SK-N-SH (cell line): Measurements from ENCODE around the gene GNAI1. TPM values are rescaled to one million over a fixed set of nuclear protein-coding genes. Genes with fewer than 3 reads are reported as not detected.
A peak's percentile ranks its signal among the peaks of the same experiment; 100 is the strongest.
"Not testable (repeated sequence)": the region's sequence is repeated elsewhere in the genome, so short reads cannot be mapped to it uniquely, and the experiment has no call there.

Experiments
- CTCF ChIA-PET: fragments of 300-600, 350-600 bp; formaldehyde crosslinking; extraction: SDS; loops from one replicate; lab custom pipeline; 2021; lab: Yijun Ruan, JAX
- POLR2A ChIA-PET: fragments of 350-600 bp; sonication (Branson Sonifier 250); formaldehyde crosslinking; extraction: SDS; loops from one replicate; lab custom pipeline; 2020; ENCODE audit warnings: antibody characterized with exemption, inconsistent platforms; lab: Yijun Ruan, JAX
- DNase-seq: peaks from one replicate; pipeline ENCODE4 v3.0.0; 2012
- H2AFZ ChIP-seq: fragments of 200-600 bp; sonication (generic); 2 replicates; pipeline ENCODE4 v1.8.1; 2016; ENCODE audit warnings: antibody characterized with exemption, mild to moderate bottlenecking, low read depth
- H3F3A ChIP-seq: fragments of 200-600 bp; sonication (generic); replicated peaks from 2 replicates; pipeline ENCODE3; 2016; ENCODE audit warnings: antibody characterized with exemption, mild to moderate bottlenecking; ENCODE audit not compliant: insufficient read depth
- H3K27ac ChIP-seq, 2 experiments: fragments of 200-500 bp in 1 of 2; fragments of 200-600 bp in 1 of 2; sonication (Bioruptor generic) in 1 of 2; sonication (generic), shearing (Covaris generic) in 1 of 2; 2 replicates each; pipeline versions ENCODE4 v1.5.1 to v1.6.1; 2014 to 2016; ENCODE audit warnings: low read depth in 2 of 2, inconsistent platforms in 1 of 2, low read length in 1 of 2, mild to moderate bottlenecking in 1 of 2, mixed read lengths in 1 of 2
- H3K27me3 ChIP-seq: fragments of 200-600 bp; sonication (generic), shearing (Covaris generic); 2 replicates; pipeline ENCODE4 v1.6.1; 2016; ENCODE audit warnings: mixed run types; ENCODE audit not compliant: insufficient read depth
- H3K36me3 ChIP-seq, 2 experiments: fragments of 200-500 bp in 1 of 2; fragments of 200-600 bp in 1 of 2; sonication (Bioruptor generic) in 1 of 2; sonication (generic) in 1 of 2; replicated peaks in 1 of 2; 2 replicates each; pipeline versions ENCODE3 to v1.5.1; 2014 to 2016; ENCODE audit warnings: low read length in 1 of 2, mild to moderate bottlenecking in 1 of 2; ENCODE audit not compliant: insufficient read depth in 2 of 2, control insufficient read depth in 1 of 2
- H3K4me1 ChIP-seq, 2 experiments: fragments of 200-500 bp in 1 of 2; fragments of 200-600 bp in 1 of 2; sonication (Bioruptor generic) in 1 of 2; sonication (generic), shearing (Covaris generic) in 1 of 2; 2 replicates each; pipeline versions ENCODE4 v1.5.1 to v1.6.1; 2014 to 2016; ENCODE audit warnings: low read depth in 1 of 2, low read length in 1 of 2, mixed run types in 1 of 2; ENCODE audit not compliant: insufficient read depth in 2 of 2, control insufficient read depth in 1 of 2
- H3K4me2 ChIP-seq: fragments of 200-600 bp; sonication (generic), shearing (Covaris generic); 2 replicates; pipeline ENCODE4 v1.6.1; 2017; ENCODE audit warnings: mixed run types
- H3K4me3 ChIP-seq, 2 experiments: fragments of 200-500 bp in 1 of 2; fragments of 200-600 bp in 1 of 2; sonication (Bioruptor generic) in 1 of 2; sonication (generic), shearing (Covaris generic) in 1 of 2; 2 replicates each; pipeline versions ENCODE4 v1.5.1 to v1.8.1; 2014 to 2016; ENCODE audit warnings: low read depth in 2 of 2, inconsistent platforms in 1 of 2, low read length in 1 of 2, mild to moderate bottlenecking in 1 of 2, mixed read lengths in 1 of 2, moderate library complexity in 1 of 2
- H3K79me2 ChIP-seq: fragments of 200-600 bp; sonication (generic); 2 replicates; pipeline ENCODE4 v1.8.1; 2017; ENCODE audit warnings: mild to moderate bottlenecking; ENCODE audit not compliant: insufficient read depth
- H3K9ac ChIP-seq: fragments of 200-600 bp; sonication (generic); 2 replicates; pipeline ENCODE4 v1.6.1; 2017; ENCODE audit warnings: mixed run types
- H3K9me2 ChIP-seq: fragments of 200-600 bp; sonication (generic); 2 replicates; pipeline ENCODE4 v1.6.1; 2017; ENCODE audit warnings: mixed run types
- H3K9me3 ChIP-seq: fragments of 200-600 bp; sonication (generic); 2 replicates; pipeline ENCODE4 v1.6.1; 2017; ENCODE audit warnings: mixed run types, mild to moderate bottlenecking, moderate library complexity
- H4K20me1 ChIP-seq: fragments of 200-600 bp; sonication (generic); 2 replicates; pipeline ENCODE4 v1.6.1; 2017; ENCODE audit warnings: mild to moderate bottlenecking, mixed run types; ENCODE audit not compliant: insufficient read depth
- EP300 ChIP-seq, 2 experiments: IDR thresholded peaks; 2 replicates each; pipeline versions ENCODE4 v1.4.0 to v1.6.1; 2012; ENCODE audit warnings: borderline replicate concordance in 1 of 2, low read depth in 1 of 2, low read length in 1 of 2
- EZH2phosphoT487 ChIP-seq: fragments of 200-600 bp; sonication (generic); IDR thresholded peaks from 2 replicates; pipeline ENCODE4 v1.6.1; 2017; ENCODE audit warnings: low read depth, mixed run types, mild to moderate bottlenecking, antibody characterized with exemption, moderate library complexity, borderline replicate concordance
- FOXJ3 ChIP-seq: sonication (generic); formaldehyde crosslinking; IDR thresholded peaks from 2 replicates; pipeline ENCODE4 v1.5.1; 2020; ENCODE audit warnings: mild to moderate bottlenecking, missing genetic modification reagents
- IRF3 ChIP-seq: fragments of 150-350 bp; IDR thresholded peaks from 2 replicates; pipeline ENCODE4 v1.6.1; 2016; ENCODE audit warnings: mild to moderate bottlenecking, low read depth, low read length
- JUND ChIP-seq: IDR thresholded peaks from 2 replicates; pipeline ENCODE4 v1.4.0; 2012
- MXI1 ChIP-seq: IDR thresholded peaks from 2 replicates; pipeline ENCODE4 v1.6.1; 2012; ENCODE audit warnings: mild to moderate bottlenecking, low read depth, low read length, improper control_type of control experiment
- NFIC ChIP-seq: IDR thresholded peaks from 2 replicates; pipeline ENCODE4 v1.4.0; 2012; ENCODE audit warnings: borderline replicate concordance
- NRF1 ChIP-seq: IDR thresholded peaks from 2 replicates; pipeline ENCODE4 v1.6.1; 2012; ENCODE audit warnings: low read depth, mild to moderate bottlenecking, low read length
- SMC3 ChIP-seq: IDR thresholded peaks from 2 replicates; pipeline ENCODE4 v1.6.1; 2012; ENCODE audit warnings: low read depth, low read length, improper control_type of control experiment
- USF1 ChIP-seq: IDR thresholded peaks from 2 replicates; pipeline ENCODE4 v1.4.0; 2012; ENCODE audit warnings: low read depth, borderline replicate concordance
- YY1 ChIP-seq: IDR thresholded peaks from 2 replicates; pipeline ENCODE4 v1.4.0; 2012; ENCODE audit warnings: low read depth, mild to moderate bottlenecking
- ZBTB33 ChIP-seq: IDR thresholded peaks from 2 replicates; pipeline ENCODE4 v1.4.0; 2012; ENCODE audit warnings: low read depth, borderline replicate concordance
- WGBS: methylation state at CpG from one replicate; pipeline ENCODE4 v1.1.6; 2017; ENCODE audit warnings: low lambda C conversion rate; 5-methylcytosine and 5-hydroxymethylcytosine counted together
- polyA plus RNA-seq, 3 experiments: library from polyadenylated mRNA; depleted of rRNA; stranded (reverse); fragments of >200 nt; gene quantifications; 2 replicates each; pipeline ENCODE4 v1.2.3, GENCODE V29; 2012

GNAI1 gene
- polyA plus RNA-seq, 1 of the 3 experiments (the other 2 are of a cell fraction), result 69.1 TPM

GRCh38 chr7:80155374-80155773 is 20.7 kb downstream of the GNAI1 start:
- no peak for TF ChIP-seq IRF3
- TF ChIP-seq YY1, result no peak
- TF ChIP-seq FOXJ3 (CRISPR knock-in tag), result no peak
- no peak for TF ChIP-seq JUND
- TF ChIP-seq EP300 (IDR thresholded peaks at IDR 0.05; ENCODE audit: borderline replicate concordance in 1 of 2, low read depth in 1 of 2, low read length in 1 of 2), result no peak
- no peak for TF ChIP-seq NRF1
- no peak for TF ChIP-seq MXI1
- no peak for TF ChIP-seq EZH2phosphoT487
- TF ChIP-seq SMC3, result no peak
- TF ChIP-seq NFIC, result no peak
- no peak for TF ChIP-seq ZBTB33
- TF ChIP-seq USF1, result no peak
- Histone ChIP-seq H3K4me3 (no peak overlapping the region), H3K4me1 (peaks cover 19 to 25% of the 10 kb centered on the region in 2 experiments), H3K4me2 (no peak overlapping the region), H4K20me1 (peaks cover 85% of the 10 kb centered on the region), H3K36me3 (peaks cover 0 to 4% of the 10 kb centered on the region in 2 experiments), H3F3A (no peaks in the 10 kb centered on the region), H3K27ac (peak overlapping the region; percentile 21 to 65; a peak in 2 of 4 replicates), H3K9me2 (no peaks in the 10 kb centered on the region), H3K79me2 (peaks cover 99% of the 10 kb centered on the region), H2AFZ (no peak overlapping the region), H3K9ac (no peak overlapping the region), H3K27me3 (no peaks in the 10 kb centered on the region), H3K9me3 (no peaks in the 10 kb centered on the region)
- 91% methylated on average over 1 of the region's 1 CpG for WGBS
- ChIA-PET POLR2A (no interaction called here), CTCF (interaction anchor here (1.1 to 3.3 kb wide), 3 partner anchors 9 to 21 kb away, joined by 3 to 14 read pairs (median 4); partner anchors contain the start of gene GNAI1)
- DNase-seq, result no peak

GRCh38 chr7:80157770-80158169 is 23.1 kb downstream of the GNAI1 start:
- H3K27me3 ChIP-seq, DNase-seq, H3K27ac ChIP-seq, H3K36me3 ChIP-seq, H3F3A ChIP-seq, H3K4me3 ChIP-seq, H3K9me2 ChIP-seq, H3K9me3 ChIP-seq, H3K4me2 ChIP-seq, H3K9ac ChIP-seq, POLR2A ChIA-PET, H2AFZ ChIP-seq: not testable (repeated sequence)
- Histone ChIP-seq H4K20me1 (peaks cover 94% of the 10 kb centered on the region), H3K4me1 (peaks cover 8 to 14% of the 10 kb centered on the region in 2 experiments), H3K79me2 (peaks cover 99% of the 10 kb centered on the region)
- 90% methylated on average over 4 of the region's 4 CpGs for WGBS
- CTCF ChIA-PET, result interaction anchor here (1.4 kb wide), 1 partner anchor 23 kb away, joined by 3 read pairs; the partner anchor contains the start of gene GNAI1
